GM10248 (cell line): ENCODE data around the gene PDE4D.
A peak's percentile ranks its signal among the peaks of the same experiment; 100 is the strongest.

Source experiments
- CTCF ChIA-PET: fragments of 300-600 bp; sonication (Branson Sonifier 250); formaldehyde crosslinking; extraction: SDS; loops from one replicate; lab custom pipeline; 2021; ENCODE audit warnings: antibody characterized with exemption; lab: Yijun Ruan, JAX
- POLR2A ChIA-PET: fragments of 350-650 bp; sonication (Branson Sonifier 250); formaldehyde crosslinking; extraction: SDS; loops from one replicate; lab custom pipeline; 2020; ENCODE audit warnings: antibody characterized with exemption; lab: Yijun Ruan, JAX
- DNase-seq: peaks from one replicate; pipeline ENCODE4 v3.0.0; 2012; ENCODE audit errors: extremely low spot score
- TF ChIP-seq, protein P1 (sequence below): IDR thresholded peaks from 2 replicates; pipeline ENCODE4 v1.5.1; 2012; ENCODE audit warnings: mild to moderate bottlenecking, low read depth; ENCODE audit errors: extremely low read depth, missing control alignments, control extremely low read depth

PDE4D gene

GRCh38 chr5:59500014-59500413 is 393.5 kb downstream of the PDE4D start:
- ChIA-PET POLR2A (no interaction called here), CTCF (interaction anchor here (2.4 kb wide), 1 partner anchor 173 kb away, joined by 7 read pairs; no protein-coding TSS in a partner anchor)
- TF ChIP-seq, protein P1, sequence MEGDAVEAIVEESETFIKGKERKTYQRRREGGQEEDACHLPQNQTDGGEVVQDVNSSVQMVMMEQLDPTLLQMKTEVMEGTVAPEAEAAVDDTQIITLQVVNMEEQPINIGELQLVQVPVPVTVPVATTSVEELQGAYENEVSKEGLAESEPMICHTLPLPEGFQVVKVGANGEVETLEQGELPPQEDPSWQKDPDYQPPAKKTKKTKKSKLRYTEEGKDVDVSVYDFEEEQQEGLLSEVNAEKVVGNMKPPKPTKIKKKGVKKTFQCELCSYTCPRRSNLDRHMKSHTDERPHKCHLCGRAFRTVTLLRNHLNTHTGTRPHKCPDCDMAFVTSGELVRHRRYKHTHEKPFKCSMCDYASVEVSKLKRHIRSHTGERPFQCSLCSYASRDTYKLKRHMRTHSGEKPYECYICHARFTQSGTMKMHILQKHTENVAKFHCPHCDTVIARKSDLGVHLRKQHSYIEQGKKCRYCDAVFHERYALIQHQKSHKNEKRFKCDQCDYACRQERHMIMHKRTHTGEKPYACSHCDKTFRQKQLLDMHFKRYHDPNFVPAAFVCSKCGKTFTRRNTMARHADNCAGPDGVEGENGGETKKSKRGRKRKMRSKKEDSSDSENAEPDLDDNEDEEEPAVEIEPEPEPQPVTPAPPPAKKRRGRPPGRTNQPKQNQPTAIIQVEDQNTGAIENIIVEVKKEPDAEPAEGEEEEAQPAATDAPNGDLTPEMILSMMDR = no peak
- DNase-seq = no peak

- POLR2A ChIA-PET = no interaction called here
- TF ChIP-seq, protein P1 = no peak
- DNase-seq = no peak
- CTCF ChIA-PET = interaction anchor here (0.8 to 4.0 kb wide), 8 partner anchors 8 to 176 kb away, joined by 3 to 20 read pairs (median 3); no protein-coding TSS in a partner anchor
Measured at GRCh38 chr5:59497207-59497606, 396.3 kb downstream of the PDE4D start.

- ChIA-PET CTCF (interaction anchor here (0.8 to 4.0 kb wide), 10 partner anchors 9 to 177 kb away, joined by 3 to 20 read pairs (median 3); no protein-coding TSS in a partner anchor), POLR2A (no interaction called here)
- DNase-seq = peak; percentile 20
- TF ChIP-seq, protein P1 = peak; percentile 17
Measured at GRCh38 chr5:59496524-59497134, 396.9 kb downstream of the PDE4D start.

- POLR2A ChIA-PET = no interaction called here
- TF ChIP-seq, protein P1 = no peak
- CTCF ChIA-PET = interaction anchor here (1.1 to 4.7 kb wide), 2 partner anchors 14 to 112 kb away, joined by 4 to 19 read pairs; no protein-coding TSS in a partner anchor
- DNase-seq = no peak
Measured at GRCh38 chr5:59491945-59492344, 401.6 kb downstream of the PDE4D start.

- POLR2A ChIA-PET = no interaction called here
- CTCF ChIA-PET = interaction anchor here (1.4 to 4.7 kb wide), 2 partner anchors 16 to 109 kb away, joined by 3 to 19 read pairs; no protein-coding TSS in a partner anchor
- no peak for DNase-seq
- TF ChIP-seq, protein P1 = no peak
Measured at GRCh38 chr5:59489551-59489950, 404.0 kb downstream of the PDE4D start.

DNA sequence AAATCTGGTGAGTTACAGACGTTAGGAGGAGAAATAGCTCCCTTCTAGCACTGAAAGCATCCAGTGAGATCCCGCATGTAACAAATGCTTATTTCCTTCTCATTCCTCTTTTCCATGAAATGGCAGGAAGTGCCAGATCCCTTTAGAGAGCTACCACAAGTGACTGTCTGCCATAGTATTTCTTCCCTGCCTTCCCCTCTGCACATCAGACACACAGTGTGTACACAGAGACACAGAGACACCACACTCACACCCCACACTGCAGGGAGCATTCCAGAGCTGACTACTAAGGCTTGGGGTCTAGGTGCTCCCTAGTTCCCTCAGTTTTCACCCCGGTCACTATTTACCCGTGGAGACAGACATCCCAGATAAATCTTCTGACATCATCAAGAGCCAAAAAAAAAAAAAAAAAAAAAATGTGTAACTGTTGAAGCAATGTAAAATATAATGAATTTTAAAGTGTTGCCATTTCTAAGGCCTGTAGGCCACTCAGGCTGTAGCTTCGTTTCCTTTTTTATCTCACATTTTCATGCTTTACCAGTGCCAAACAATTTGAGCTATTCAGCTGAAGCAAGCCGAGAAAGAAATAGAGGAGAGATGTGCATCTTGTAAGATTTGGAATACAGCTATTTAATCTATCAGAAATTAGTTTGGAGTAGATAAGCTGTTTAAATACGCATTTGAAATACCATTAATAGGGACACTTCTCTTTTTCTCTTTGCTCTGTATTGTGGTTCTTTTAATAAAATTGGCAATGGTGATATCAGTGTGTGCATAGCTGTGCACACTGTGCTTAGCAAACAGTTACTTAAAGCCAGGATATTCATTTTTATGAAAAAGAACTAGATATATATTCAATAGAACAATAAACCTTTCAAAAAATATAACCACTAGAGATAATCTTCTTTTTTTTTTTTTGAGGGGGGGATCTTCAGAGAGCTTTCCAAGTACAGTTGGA is 405.5 kb downstream of the PDE4D start:
- CTCF ChIA-PET = interaction anchor here (0.7 to 4.7 kb wide), 7 partner anchors 8 to 300 kb away, joined by 3 to 19 read pairs (median 4); no protein-coding TSS in a partner anchor
- POLR2A ChIA-PET = no interaction called here
- TF ChIP-seq, protein P1 = no peak
- DNase-seq = no peak
